ENCODE measurements around the gene DMAP1. TPM values are rescaled to one million over a fixed set of nuclear protein-coding genes. Genes with fewer than 3 reads are reported as not detected.
"Not testable (repeated sequence)": the region's sequence is repeated elsewhere in the genome, so short reads cannot be mapped to it uniquely, and the experiment has no call there.

DMAP1 gene, protein sequence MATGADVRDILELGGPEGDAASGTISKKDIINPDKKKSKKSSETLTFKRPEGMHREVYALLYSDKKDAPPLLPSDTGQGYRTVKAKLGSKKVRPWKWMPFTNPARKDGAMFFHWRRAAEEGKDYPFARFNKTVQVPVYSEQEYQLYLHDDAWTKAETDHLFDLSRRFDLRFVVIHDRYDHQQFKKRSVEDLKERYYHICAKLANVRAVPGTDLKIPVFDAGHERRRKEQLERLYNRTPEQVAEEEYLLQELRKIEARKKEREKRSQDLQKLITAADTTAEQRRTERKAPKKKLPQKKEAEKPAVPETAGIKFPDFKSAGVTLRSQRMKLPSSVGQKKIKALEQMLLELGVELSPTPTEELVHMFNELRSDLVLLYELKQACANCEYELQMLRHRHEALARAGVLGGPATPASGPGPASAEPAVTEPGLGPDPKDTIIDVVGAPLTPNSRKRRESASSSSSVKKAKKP
- 10.6 and 27.3 TPM in 2 replicates for total RNA-seq (2014; rRNA removed; shearing (Covaris generic))

DNA sequence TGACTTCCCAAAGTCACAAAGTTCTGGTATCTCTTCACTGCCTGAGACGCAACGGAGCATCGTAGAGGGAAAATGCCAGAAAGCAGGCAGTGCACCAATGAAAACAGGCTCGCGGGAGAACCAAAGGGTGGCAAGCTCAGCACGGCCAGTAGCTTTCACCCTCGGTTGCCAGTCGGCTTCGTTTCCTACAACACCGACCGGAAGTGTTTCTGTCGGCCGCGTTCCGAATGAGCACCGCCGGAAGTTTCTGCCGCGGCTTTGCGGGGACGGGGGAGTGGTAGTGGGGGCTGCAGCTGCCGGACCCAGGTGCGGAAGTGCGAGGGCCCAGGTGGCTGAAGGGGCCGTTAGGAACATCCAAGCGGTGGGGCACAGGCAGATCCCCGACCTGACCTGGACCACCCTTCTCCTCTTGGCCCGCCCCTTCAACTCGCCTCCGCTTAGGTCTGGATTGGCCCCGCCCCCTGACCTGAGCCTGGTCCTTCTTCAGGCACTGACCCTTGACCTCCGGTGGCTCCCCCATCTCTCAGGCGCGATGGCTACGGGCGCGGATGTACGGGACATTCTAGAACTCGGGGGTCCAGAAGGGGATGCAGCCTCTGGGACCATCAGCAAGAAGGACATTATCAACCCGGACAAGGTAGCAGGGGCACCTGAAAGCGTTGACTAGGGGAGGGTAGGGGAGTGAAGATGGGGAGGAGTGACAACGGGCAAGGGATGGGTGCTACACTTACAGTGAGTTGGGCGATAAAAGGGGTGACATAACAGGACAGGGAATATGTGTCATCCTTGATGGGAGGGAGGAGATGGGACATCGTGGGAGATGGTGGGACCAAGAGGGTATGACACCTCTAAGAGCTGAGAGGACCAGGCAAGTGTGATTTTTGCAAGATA, at the start of gene DMAP1:
DMAP1 (plus strand) TSS at position 250 of the 891 bp plus-strand sequence; CDS start at position 533, 283 bp downstream.
- DNase-seq (ENCODE audit: low read depth): peak; percentile 85

- no peak for DNase-seq (ENCODE audit: low read depth)
These were observed 44.7 kb upstream of the DMAP1 start for GRCh38 chr1:44168520-44169098.

DNA sequence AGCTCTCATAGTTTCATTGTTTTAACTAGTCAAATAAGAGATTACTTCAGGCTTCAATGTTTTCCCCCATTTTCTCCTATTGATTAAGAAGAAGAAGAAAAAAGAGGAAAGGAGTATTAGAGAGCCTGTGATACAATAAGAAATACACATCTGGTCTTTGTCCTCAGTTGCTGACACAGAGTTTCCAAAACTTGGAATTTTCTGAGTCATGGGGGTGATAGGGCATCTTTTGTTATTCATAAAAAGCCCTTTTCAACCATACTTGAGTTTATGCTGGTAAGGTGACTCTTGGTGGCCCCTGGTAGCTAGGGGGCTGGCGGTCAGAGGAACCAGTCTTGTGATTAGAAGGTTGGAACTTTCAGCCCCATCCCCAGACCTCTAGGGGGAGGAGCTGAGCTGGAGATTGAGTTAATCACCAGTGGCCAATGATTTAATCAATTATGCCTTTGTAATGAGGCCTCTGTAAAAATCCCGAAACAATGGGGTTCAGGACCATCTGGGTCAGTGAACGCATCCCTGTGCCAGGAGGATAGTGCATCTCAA, 42.9 kb upstream of the DMAP1 start:
- no peak for DNase-seq (ENCODE audit: low read depth)

DNA sequence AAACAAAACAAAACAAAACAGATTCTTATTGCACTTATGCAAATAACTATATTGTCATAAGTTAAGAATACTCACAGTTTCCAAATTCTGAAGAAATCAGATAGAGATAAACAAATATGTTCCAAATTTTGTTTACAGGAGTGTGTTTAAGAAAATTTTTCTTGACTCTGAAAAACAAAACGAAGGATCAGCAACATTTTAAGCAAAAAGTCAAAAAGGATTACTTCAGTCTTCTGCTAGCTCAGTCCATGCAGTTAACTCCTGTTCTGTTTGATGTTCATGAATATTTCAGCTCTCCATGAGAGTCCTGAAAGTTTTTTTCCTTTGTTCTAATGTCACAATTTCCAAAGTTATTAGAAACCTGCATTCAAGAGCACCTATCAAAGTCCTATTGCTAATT, 38.6 kb upstream of the DMAP1 start:
- no peak for DNase-seq (ENCODE audit: low read depth)

GRCh38 chr1:44200336-44200735, 12.9 kb upstream of the DMAP1 start:
- no peak for DNase-seq (ENCODE audit: low read depth)

DNA sequence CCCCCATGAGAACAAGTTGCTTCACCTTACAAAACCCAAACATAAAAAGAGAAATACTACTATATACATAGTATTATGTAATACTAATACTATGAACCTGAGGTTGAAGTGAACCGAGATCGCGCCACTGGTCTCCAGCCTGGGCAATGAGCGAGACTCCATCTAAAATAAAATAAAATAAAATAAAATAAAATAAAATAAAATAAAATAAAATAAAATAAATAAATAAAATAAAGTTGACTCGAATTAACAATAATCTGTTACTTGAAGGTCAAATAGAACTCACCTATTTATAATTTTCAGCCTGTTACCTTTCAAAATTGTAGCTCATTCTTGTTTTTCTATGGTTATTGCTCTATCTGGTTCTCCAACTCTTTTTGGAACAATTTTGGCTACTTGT, 6.7 kb upstream of the DMAP1 start:
- not testable (repeated sequence) for DNase-seq (ENCODE audit: low read depth)

- DNase-seq (ENCODE audit: low read depth): no peak
These were observed 5.0 kb upstream of the DMAP1 start for GRCh38 chr1:44208226-44208625.

- no peak for DNase-seq (ENCODE audit: low read depth)
These were observed 2.7 kb upstream of the DMAP1 start for GRCh38 chr1:44210595-44210994.

DNA sequence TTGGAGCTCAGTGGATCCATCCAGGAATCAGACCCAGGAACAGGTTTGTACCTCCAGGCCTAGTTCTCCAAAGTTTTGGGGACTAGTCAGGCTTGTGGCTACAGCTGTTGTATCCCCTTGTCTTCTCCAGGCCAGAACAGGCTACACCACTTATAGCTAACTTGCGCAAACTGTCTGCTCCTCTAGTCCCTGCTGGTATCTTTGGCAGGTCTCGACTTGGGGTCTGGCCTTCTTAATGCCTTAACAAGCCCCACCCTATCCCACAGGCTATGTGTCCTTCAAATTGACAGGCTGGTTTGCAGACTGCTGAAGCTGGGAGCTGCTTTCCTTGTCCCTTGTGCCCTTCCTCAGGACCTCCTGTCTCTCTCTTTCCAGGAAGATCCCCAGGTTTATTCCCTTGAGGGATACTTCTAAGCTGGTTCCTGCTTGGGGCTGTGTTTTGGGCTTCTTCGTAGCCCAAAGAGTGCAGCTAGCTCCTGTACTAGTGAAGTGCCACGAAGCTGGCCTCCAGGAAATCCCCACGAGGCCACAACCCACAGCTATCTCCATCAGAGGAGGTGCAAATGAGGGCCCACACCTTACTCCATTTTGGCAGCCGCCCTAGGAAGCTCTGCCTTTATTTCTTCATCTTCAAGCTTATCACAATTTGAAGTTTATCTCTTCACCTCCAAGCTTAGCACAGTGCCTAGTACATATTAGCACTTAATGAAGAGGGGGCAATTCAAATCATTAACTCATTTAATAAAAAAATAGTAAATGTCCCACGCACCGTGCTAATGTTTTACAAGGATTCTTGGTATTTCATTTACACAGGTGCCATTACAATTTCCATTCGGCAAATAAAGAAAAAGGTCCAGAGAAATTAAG, 683 bp upstream of the DMAP1 start:
- no peak for DNase-seq (ENCODE audit: low read depth)

GRCh38 chr1:44217809-44218410, 4.6 kb downstream of the DMAP1 start:
- DNase-seq (ENCODE audit: low read depth): peak; percentile 71

GRCh38 chr1:44218503-44219300, 5.4 kb downstream of the DMAP1 start:
- DNase-seq (ENCODE audit: low read depth): no peak

- no peak for DNase-seq (ENCODE audit: low read depth)
These were observed 6.0 kb downstream of the DMAP1 start for GRCh38 chr1:44219301-44219626.

- no peak for DNase-seq (ENCODE audit: low read depth)
These were observed 6.9 kb downstream of the DMAP1 start for GRCh38 chr1:44220001-44220751.

DNA sequence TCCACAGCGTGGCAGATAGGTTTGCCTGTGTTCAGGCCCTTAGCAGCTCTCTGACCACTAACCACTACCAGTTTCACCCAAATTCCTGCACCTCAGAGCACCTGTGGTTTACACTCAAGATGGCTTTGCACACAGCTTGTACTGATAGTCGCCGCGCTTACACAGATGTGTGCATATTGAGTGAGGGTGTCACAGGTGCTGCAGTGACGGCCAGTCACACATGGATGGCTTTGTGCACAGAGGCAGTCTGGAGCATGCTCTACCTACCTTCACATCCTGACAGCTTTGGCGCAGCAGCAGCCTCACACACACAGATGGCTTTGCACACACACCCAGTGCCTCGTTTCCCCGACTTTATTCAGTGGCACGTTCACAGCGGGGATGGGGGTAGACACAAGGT, 7.5 kb downstream of the DMAP1 start:
- no peak for DNase-seq (ENCODE audit: low read depth)

DNA sequence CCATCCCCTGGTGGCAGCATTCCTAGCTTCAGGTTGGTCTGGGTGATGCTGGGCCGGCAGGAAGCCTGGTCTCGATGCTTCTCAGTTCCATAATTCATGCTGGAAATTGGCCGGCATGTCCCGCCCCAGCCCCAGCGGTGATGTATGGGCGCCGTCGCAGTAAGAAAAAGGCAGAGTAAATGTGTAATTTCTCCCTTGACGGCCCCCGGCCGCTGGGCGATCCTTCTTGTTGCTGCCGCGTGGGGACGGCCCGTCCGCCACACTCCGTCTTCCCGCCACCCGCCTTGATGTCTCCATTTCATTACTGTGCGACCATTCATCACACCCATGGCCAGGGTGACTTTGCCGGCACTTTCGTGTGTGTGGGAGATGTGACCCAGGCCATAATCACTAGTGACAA, 8.5 kb downstream of the DMAP1 start:
- DNase-seq (ENCODE audit: low read depth): no peak

GRCh38 chr1:44222397-44223186, 9.3 kb downstream of the DMAP1 start:
- no peak for DNase-seq (ENCODE audit: low read depth)

GRCh38 chr1:44223187-44223610, 9.9 kb downstream of the DMAP1 start:
- no peak for DNase-seq (ENCODE audit: low read depth)

DNA sequence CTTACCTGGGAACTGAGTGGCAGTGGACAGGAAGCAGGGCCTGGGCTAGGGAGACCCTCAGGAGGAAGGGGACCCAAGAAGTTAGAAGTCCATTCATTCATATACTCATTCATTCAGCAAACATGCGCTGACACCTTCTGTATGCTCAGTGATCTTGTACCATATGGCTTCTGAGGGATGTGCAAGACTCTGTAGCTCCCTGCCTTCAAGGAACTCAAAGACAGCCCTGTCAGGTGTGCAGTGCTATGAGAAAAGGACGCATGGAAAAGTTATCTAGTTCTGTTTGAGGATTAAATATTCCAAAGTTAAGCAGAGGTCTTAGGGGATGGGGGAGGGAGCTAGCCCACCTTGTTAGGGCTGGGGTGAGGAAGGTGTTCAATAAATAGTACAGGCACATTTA, 12.5 kb downstream of the DMAP1 start:
- no peak for DNase-seq (ENCODE audit: low read depth)

Data from Daoy (cell line).